ENCODE results near the gene PPP4C.
"Not testable (repeated sequence)": the region's sequence is repeated elsewhere in the genome, so short reads cannot be mapped to it uniquely, and the experiment has no call there.

The PPP4C gene

GRCh38 chr16:30075503-30076275 lies at the start of gene PPP4C:
PPP4C (plus strand) TSS chr16:30075994; CDS start chr16:30076378, 384 bp downstream.
- peak; percentile 66 to 86 for DNase-seq (ENCODE audit: extremely low read depth in 1 of 2, low read depth in 1 of 2)

GRCh38 chr16:30026449-30026848 lies 49.3 kb upstream of the PPP4C start:
- DNase-seq (ENCODE audit: extremely low read depth in 1 of 2, low read depth in 1 of 2), result no peak

GRCh38 chr16:30027588-30028437 lies 48.0 kb upstream of the PPP4C start:
- DNase-seq (ENCODE audit: extremely low read depth in 1 of 2, low read depth in 1 of 2), result no peak

- DNase-seq (ENCODE audit: extremely low read depth in 1 of 2, low read depth in 1 of 2), result no peak
These were observed 47.2 kb upstream of the PPP4C start for GRCh38 chr16:30028438-30029076.

- no peak for DNase-seq (ENCODE audit: extremely low read depth in 1 of 2, low read depth in 1 of 2)
These were observed 45.6 kb upstream of the PPP4C start for GRCh38 chr16:30030011-30030685.

- no peak for DNase-seq (ENCODE audit: extremely low read depth in 1 of 2, low read depth in 1 of 2)
These were observed 44.9 kb upstream of the PPP4C start, which contains the start of gene TLCD3B for GRCh38 chr16:30030841-30031413. TLCD3B (minus strand) TSS chr16:30031271; CDS start chr16:30030527, 744 bp downstream.

- no peak for DNase-seq (ENCODE audit: extremely low read depth in 1 of 2, low read depth in 1 of 2)
These were observed 44.3 kb upstream of the PPP4C start for GRCh38 chr16:30031477-30031918.

- DNase-seq (ENCODE audit: extremely low read depth in 1 of 2, low read depth in 1 of 2), result no peak
These were observed 43.5 kb upstream of the PPP4C start for GRCh38 chr16:30032083-30032819.

GRCh38 chr16:30033270-30033669 lies 42.5 kb upstream of the PPP4C start:
- no peak for DNase-seq (ENCODE audit: extremely low read depth in 1 of 2, low read depth in 1 of 2)

- no peak for DNase-seq (ENCODE audit: extremely low read depth in 1 of 2, low read depth in 1 of 2)
These were observed 35.6 kb upstream of the PPP4C start for GRCh38 chr16:30040221-30040620.

GRCh38 chr16:30040690-30041089 lies 35.1 kb upstream of the PPP4C start:
- not testable (repeated sequence) for DNase-seq (ENCODE audit: extremely low read depth in 1 of 2, low read depth in 1 of 2)

GRCh38 chr16:30041841-30042240 lies 34.0 kb upstream of the PPP4C start:
- DNase-seq (ENCODE audit: extremely low read depth in 1 of 2, low read depth in 1 of 2), result no peak

GRCh38 chr16:30046178-30046577 lies 29.6 kb upstream of the PPP4C start:
- no peak for DNase-seq (ENCODE audit: extremely low read depth in 1 of 2, low read depth in 1 of 2)

- DNase-seq (ENCODE audit: extremely low read depth in 1 of 2, low read depth in 1 of 2), result no peak
These were observed 29.2 kb upstream of the PPP4C start for GRCh38 chr16:30046588-30046987.

- no peak for DNase-seq (ENCODE audit: extremely low read depth in 1 of 2, low read depth in 1 of 2)
These were observed 25.9 kb upstream of the PPP4C start for GRCh38 chr16:30049871-30050270.

GRCh38 chr16:30051518-30051917 lies 24.3 kb upstream of the PPP4C start:
- DNase-seq (ENCODE audit: extremely low read depth in 1 of 2, low read depth in 1 of 2), result no peak

- peak; percentile 80 to 87 for DNase-seq (ENCODE audit: extremely low read depth in 1 of 2, low read depth in 1 of 2)
These were observed 23.0 kb upstream of the PPP4C start for GRCh38 chr16:30052671-30053372.

- DNase-seq (ENCODE audit: extremely low read depth in 1 of 2, low read depth in 1 of 2), result no peak
These were observed 22.3 kb upstream of the PPP4C start for GRCh38 chr16:30053376-30054015.

GRCh38 chr16:30054451-30054850 lies 21.3 kb upstream of the PPP4C start:
- DNase-seq (ENCODE audit: extremely low read depth in 1 of 2, low read depth in 1 of 2), result no peak
